HepG2 (cell line): ENCODE measurements around the gene ARF5. TPM values are rescaled to one million over a fixed set of nuclear protein-coding genes. Genes with fewer than 3 reads are reported as not detected.
A peak's percentile ranks its signal among the peaks of the same experiment; 100 is the strongest.

Experiments used
- AKAP8 ChIP-seq: sonication (generic); formaldehyde crosslinking; IDR thresholded peaks from 2 replicates; pipeline ENCODE4 v1.5.1; 2020; ENCODE audit warnings: mild to moderate bottlenecking, missing genetic modification reagents
- ARHGAP35 ChIP-seq: sonication (generic); formaldehyde crosslinking; IDR thresholded peaks from 2 replicates; pipeline ENCODE4 v1.9.0; 2022; ENCODE audit warnings: mild to moderate bottlenecking, inconsistent platforms, moderate library complexity, missing genetic modification reagents, borderline replicate concordance
- DR1 ChIP-seq: sonication (generic); formaldehyde crosslinking; IDR thresholded peaks from 2 replicates; pipeline ENCODE4 v1.8.0; 2021; ENCODE audit warnings: mild to moderate bottlenecking, missing genetic modification reagents, inconsistent platforms
- EHMT2 ChIP-seq: fragments of 200-600 bp; sonication (generic); IDR thresholded peaks from 2 replicates; pipeline ENCODE4 v1.7.0; 2017; ENCODE audit warnings: antibody characterized with exemption, low read depth, low read length, borderline replicate concordance
- EZH2 ChIP-seq: conservative IDR thresholded peaks from 2 replicates; pipeline ENCODE4 v1.6.1; 2012; ENCODE audit warnings: mild to moderate bottlenecking, low read depth, low read length, moderate library complexity
- GABPA ChIP-seq, 2 experiments: IDR thresholded peaks; 2 replicates each; pipeline ENCODE4 v1.6.1; 2011 to 2016; ENCODE audit warnings: low read depth in 2 of 2, low read length in 1 of 2, missing biosample characterization in 1 of 2, missing genetic modification characterization in 1 of 2
- HOXD1 ChIP-seq: sonication (generic); formaldehyde crosslinking; IDR thresholded peaks from 2 replicates; pipeline ENCODE4 v1.5.0; 2020; ENCODE audit warnings: missing genetic modification reagents
- KDM3A ChIP-seq: IDR thresholded peaks from 2 replicates; pipeline ENCODE4 v1.6.1; 2018; ENCODE audit warnings: low read depth, missing compliant biosample characterization
- NR2C2 ChIP-seq: sonication (generic); formaldehyde crosslinking; IDR thresholded peaks from 2 replicates; pipeline ENCODE4 v1.4.0; 2020; ENCODE audit warnings: missing genetic modification reagents, mild to moderate bottlenecking, moderate library complexity, borderline replicate concordance
- SP4 ChIP-seq: sonication (generic); formaldehyde crosslinking; IDR thresholded peaks from 2 replicates; pipeline ENCODE4 v1.8.1; 2023; ENCODE audit warnings: mild to moderate bottlenecking, missing genetic modification reagents
- TEAD2 ChIP-seq: sonication (generic); formaldehyde crosslinking; IDR thresholded peaks from 2 replicates; pipeline ENCODE4 v1.9.0; 2021; ENCODE audit warnings: missing genetic modification reagents
- UBTF ChIP-seq: sonication (generic); formaldehyde crosslinking; IDR thresholded peaks from 2 replicates; pipeline ENCODE4 v1.4.0; 2020; ENCODE audit warnings: mild to moderate bottlenecking, missing genetic modification reagents
- ZBTB10 ChIP-seq: sonication (generic); formaldehyde crosslinking; IDR thresholded peaks from 2 replicates; pipeline ENCODE4 v1.4.0; 2020; ENCODE audit warnings: missing genetic modification reagents, borderline replicate concordance
- ZNF329 ChIP-seq: sonication (generic); formaldehyde crosslinking; IDR thresholded peaks from 2 replicates; pipeline ENCODE4 v1.9.0; 2021; ENCODE audit warnings: low read depth, mild to moderate bottlenecking, missing genetic modification reagents
- ZNF331 ChIP-seq: sonication (generic); formaldehyde crosslinking; IDR thresholded peaks from 2 replicates; pipeline ENCODE4 v1.4.0; 2020; ENCODE audit warnings: missing genetic modification reagents
- ZNF33A ChIP-seq: sonication (generic); formaldehyde crosslinking; IDR thresholded peaks from 2 replicates; pipeline ENCODE4 v1.5.1; 2020; ENCODE audit warnings: missing genetic modification reagents, mild to moderate bottlenecking, moderate library complexity, borderline replicate concordance
- ZNF383 ChIP-seq: sonication (generic); formaldehyde crosslinking; IDR thresholded peaks from 2 replicates; pipeline ENCODE4 v1.4.0; 2020; ENCODE audit warnings: missing genetic modification reagents, mild to moderate bottlenecking, borderline replicate concordance
- ZNF432 ChIP-seq: sonication (generic); formaldehyde crosslinking; IDR thresholded peaks from 2 replicates; pipeline ENCODE4 v1.5.0; 2020; ENCODE audit warnings: missing genetic modification reagents, mild to moderate bottlenecking, borderline replicate concordance
- ZNF577 ChIP-seq: sonication (generic); formaldehyde crosslinking; IDR thresholded peaks from 2 replicates; pipeline ENCODE4 v1.4.0; 2020; ENCODE audit warnings: mild to moderate bottlenecking, low read depth, missing genetic modification reagents, borderline replicate concordance
- ZNF616 ChIP-seq: sonication (generic); formaldehyde crosslinking; IDR thresholded peaks from 2 replicates; pipeline ENCODE4 v1.5.0; 2020; ENCODE audit warnings: low read depth, mild to moderate bottlenecking, missing genetic modification reagents
- ZNF782 ChIP-seq: sonication (generic); formaldehyde crosslinking; IDR thresholded peaks from 2 replicates; pipeline ENCODE4 v1.4.0; 2020; ENCODE audit warnings: missing genetic modification reagents, mild to moderate bottlenecking, borderline replicate concordance
- polyA plus RNA-seq, 8 experiments: library from polyadenylated mRNA; depleted of rRNA in 3 of 8; stranded (reverse) in 7 of 8; unstranded in 1 of 8; fragments of >200 nt; fragmentation: Illumina TruSeq in 4 of 8; extraction: Trizol in 4 of 8; gene quantifications; 2 replicates each; pipeline versions ENCODE4 v1.2.1 to v1.2.3, GENCODE V29; 2011 to 2016; ENCODE audit warnings: low read depth in 4 of 8, missing spikeins in 1 of 8, mixed read lengths in 1 of 8; ENCODE audit not compliant: insufficient read depth in 1 of 8
- total RNA-seq, 5 experiments: library from RNA; depleted of rRNA; stranded (reverse); fragments of >200 nt; fragmentation: Illumina TruSeq; extraction: Trizol; gene quantifications; 2 replicates each; pipeline ENCODE4 v1.2.3, GENCODE V29; 2016; ENCODE audit warnings: low read depth in 1 of 5
- TF ChIP-seq, protein P1 (sequence below): sonication (generic); formaldehyde crosslinking; IDR thresholded peaks from 2 replicates; pipeline ENCODE4 v1.5.0; 2020; ENCODE audit warnings: missing genetic modification reagents, mild to moderate bottlenecking, borderline replicate concordance
- TF ChIP-seq, protein P2 (sequence below): sonication (generic); formaldehyde crosslinking; IDR thresholded peaks from 2 replicates; pipeline ENCODE4 v1.4.0; 2020; ENCODE audit warnings: missing genetic modification reagents

ARF5 gene
- total and polyA plus RNA-seq, 2 of the 13 experiments (the other 11 are each of a cell fraction or from before 2014, with no cell fraction given), result 109 to 135 TPM

GRCh38 chr7:127582361-127582760, 5.8 kb upstream of the ARF5 start (continued):
- TF ChIP-seq ZBTB10 (CRISPR knock-in tag) (no peak), ZNF329 (CRISPR knock-in tag) (no peak), ZNF383 (CRISPR knock-in tag) (no peak), ZNF33A (CRISPR knock-in tag) (no peak), EZH2 (no peak), ZNF331 (peak; percentile 46; the same call in 1 of the 2 replicates), GABPA (IDR thresholded peaks at IDR 0.05; ENCODE audit: low read depth, low read length) (no peak), GABPA (CRISPR knock-in tag; IDR thresholded peaks at IDR 0.05; ENCODE audit: low read depth) (no peak; the same call in 1 of the 2 replicates), EHMT2 (no peak), DR1 (CRISPR knock-in tag) (no peak), UBTF (peak; percentile 76), HOXD1 (0 out of 2 replicates have a peak, but pooled peaks have one; percentile 24), ZNF432 (CRISPR knock-in tag) (no peak), ZNF577 (CRISPR knock-in tag) (no peak), TEAD2 (no peak), AKAP8 (CRISPR knock-in tag) (no peak), SP4 (CRISPR knock-in tag) (no peak), ARHGAP35 (CRISPR knock-in tag) (no peak), KDM3A (peak; percentile 38; the same call in 1 of the 2 replicates), ZNF616 (no peak), NR2C2 (no peak), ZNF782 (CRISPR knock-in tag) (no peak)
- TF ChIP-seq, protein P1, sequence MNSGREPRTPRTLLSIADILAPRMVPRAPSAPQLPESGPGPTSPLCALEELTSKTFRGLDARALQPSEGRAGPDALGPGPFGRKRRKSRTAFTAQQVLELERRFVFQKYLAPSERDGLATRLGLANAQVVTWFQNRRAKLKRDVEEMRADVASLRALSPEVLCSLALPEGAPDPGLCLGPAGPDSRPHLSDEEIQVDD, result no peak
- TF ChIP-seq, protein P2, sequence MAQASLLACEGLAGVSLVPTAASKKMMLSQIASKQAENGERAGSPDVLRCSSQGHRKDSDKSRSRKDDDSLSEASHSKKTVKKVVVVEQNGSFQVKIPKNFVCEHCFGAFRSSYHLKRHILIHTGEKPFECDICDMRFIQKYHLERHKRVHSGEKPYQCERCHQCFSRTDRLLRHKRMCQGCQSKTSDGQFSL, result no peak
